ENCODE results near the gene HERC2. TPM values are rescaled to one million over a fixed set of nuclear protein-coding genes. Genes with fewer than 3 reads are reported as not detected.

HERC2 gene
- total RNA-seq, 1 donor from 2014 or later = 31.7 TPM

DNA sequence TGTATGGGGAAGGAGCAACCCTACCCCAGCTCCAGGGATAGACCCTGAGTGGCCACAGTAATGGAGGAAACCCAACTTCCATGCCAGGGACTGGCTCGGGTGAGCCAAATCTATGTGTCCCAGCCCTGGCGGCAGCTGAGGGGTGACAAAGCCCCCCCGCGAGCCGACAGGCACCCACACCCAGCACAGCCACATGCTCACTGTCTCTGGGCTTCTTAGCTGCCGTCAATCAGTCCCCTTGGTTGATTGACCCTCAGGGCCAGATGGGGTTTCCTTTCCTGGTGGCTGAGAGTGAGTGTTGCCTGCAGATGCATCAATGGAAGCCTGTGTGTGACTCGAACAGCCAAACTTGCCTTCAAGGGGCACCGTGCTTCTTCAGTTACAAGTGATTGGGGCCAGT lies 220.8 kb downstream of the HERC2 start:
- peak; percentile 14 for DNase-seq (ENCODE audit: low spot score)
- no peak for ATAC-seq

GRCh38 chr15:28100516-28101195 lies 221.3 kb downstream of the HERC2 start:
- DNase-seq (ENCODE audit: low spot score) = peak; percentile 18
- ATAC-seq = no peak

- DNase-seq (ENCODE audit: low spot score) (no peak), ATAC-seq (no peak)
These were observed 222.3 kb downstream of the HERC2 start for GRCh38 chr15:28099555-28100140.

DNA sequence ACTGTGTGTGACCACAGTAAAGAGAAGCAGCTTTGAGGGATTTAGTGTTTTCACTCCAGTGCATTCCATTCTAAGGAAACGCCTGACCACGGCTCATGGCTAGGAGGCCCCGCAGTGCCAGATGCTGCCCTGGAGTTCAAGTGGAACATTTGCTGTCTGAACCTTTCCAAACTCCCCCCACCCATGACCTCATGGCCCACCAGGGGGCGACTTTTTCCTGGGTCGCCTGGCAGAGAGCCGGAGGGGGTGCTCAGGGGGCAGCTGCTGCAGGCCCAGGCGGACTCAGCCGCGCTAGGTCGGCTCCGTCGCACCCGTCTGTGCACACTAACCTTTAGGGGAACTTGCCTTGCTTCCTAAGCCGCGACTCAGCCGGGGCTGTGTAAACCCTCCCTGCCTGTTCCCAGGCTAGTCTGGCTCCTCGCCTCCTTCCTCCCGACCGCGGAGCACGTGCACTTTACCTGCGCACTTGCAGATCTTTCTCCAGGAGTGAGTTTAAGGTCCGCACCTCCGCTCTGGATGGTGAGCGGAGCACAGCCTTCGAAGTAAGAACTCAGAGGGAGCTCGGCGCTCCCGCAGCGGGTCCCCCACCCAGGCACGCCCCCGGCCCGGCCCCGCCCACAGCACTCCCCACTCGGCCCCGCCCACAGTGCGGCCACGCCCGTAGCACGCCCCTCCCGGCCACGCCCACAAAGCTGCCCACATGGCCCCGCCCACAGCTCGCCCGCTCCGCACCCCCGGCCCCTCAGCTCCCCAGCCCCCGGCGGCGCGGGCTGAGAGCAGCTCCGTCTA lies 223.0 kb downstream of the HERC2 start, which contains the start of gene OCA2:
Gene OCA2 (minus strand): TSS at position 550 of the 789 bp plus-strand sequence. CDS start 17,441 bp downstream, outside the sequence.
- no peak for DNase-seq (ENCODE audit: low spot score)
- ATAC-seq = no peak

DNA sequence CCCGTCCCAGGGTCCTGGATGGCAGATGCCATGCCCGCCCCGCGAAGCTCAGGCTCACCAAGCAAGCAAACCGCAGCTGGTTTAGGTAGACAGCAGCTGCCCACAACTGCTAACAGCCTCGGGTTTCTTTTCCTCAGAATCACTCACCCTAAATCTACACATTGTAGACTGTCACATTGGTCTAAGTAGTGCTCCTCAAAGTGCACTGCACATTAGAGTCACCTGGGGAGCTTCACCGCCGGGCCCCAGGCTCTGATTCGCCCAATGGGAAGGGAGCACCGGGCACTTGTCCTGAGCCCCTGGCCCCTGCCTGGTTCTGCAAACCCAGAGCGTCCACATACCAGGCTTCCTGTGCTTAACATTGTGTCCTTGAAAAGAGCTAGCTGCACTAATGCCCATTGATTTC lies 223.6 kb downstream of the HERC2 start:
- no peak for ATAC-seq
- DNase-seq (ENCODE audit: low spot score) = no peak

DNA sequence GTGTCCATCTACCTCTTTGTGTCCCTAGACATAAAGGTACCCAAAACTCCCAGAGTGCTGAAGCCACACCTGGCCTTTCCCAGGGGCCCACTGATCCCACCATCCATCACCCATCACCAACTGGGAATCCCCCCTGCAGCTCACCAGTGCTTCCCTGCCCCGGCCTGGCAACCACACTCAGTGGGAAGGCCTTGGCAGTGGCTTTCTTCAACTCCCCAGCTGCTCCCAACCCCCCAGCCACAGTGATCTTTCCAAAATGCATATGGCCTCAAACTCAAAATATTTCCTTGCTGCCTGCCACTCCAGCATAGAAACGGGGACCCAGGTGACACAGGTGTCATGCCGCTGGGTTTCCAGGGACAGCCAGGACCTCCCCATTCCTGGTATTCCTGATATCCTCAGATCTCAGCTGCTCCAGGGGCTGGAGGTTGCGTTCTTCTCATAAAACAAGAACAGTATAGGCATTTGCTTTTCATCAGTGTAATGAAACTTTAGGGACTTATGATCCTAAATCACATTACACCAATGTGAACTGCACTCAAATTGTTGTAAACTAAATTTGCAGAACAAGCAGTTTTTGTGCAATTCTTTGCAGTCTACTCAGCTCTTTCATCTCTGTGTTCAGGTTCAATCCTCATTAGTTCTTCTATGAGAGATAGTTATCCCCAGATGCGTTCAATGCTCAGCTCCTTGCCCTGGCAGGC lies 224.2 kb downstream of the HERC2 start:
- ATAC-seq = no peak
- DNase-seq (ENCODE audit: low spot score) = no peak

DNA sequence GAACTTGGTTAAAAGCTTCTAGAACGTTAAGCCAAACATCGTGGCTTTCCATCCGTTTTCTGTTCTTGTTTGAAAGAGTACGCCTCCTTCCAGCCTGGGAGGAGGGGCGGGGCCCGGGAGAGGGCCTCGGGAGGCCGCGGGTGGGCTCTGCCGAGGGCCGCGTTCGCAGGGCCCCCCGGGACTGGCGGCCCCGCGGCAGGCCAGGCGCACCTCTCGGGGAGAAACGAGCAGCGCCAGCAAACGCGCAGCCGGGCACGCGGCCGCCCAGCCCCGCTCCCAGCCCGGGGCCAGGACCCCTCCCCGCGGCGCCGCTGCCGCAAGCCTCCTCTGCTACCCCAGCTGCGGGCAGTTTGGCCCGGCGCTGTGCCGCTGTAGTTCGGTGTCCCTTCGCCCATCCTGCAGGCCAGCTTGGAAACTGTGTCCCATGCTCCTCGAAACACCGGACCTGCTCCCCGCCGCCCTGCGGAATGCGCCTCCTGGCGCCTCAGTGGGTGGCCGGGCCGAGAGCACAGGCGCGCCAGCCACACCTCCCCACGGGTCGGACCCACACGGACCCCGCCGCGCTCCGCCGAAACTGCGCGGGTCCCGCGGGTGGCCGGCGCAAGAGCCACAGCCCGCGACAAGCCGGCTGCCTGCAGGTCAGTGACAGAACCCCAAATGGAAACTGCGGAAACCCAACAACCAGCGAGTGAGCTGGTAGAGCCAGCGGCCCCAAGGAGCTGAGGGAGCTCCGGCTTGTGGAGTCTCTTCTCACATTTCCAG lies 225.1 kb downstream of the HERC2 start:
- ATAC-seq (no peak), DNase-seq (ENCODE audit: low spot score) (no peak)

GRCh38 chr15:28096411-28096669 lies 225.6 kb downstream of the HERC2 start:
- no peak for DNase-seq (ENCODE audit: low spot score)
- no peak for ATAC-seq

DNA sequence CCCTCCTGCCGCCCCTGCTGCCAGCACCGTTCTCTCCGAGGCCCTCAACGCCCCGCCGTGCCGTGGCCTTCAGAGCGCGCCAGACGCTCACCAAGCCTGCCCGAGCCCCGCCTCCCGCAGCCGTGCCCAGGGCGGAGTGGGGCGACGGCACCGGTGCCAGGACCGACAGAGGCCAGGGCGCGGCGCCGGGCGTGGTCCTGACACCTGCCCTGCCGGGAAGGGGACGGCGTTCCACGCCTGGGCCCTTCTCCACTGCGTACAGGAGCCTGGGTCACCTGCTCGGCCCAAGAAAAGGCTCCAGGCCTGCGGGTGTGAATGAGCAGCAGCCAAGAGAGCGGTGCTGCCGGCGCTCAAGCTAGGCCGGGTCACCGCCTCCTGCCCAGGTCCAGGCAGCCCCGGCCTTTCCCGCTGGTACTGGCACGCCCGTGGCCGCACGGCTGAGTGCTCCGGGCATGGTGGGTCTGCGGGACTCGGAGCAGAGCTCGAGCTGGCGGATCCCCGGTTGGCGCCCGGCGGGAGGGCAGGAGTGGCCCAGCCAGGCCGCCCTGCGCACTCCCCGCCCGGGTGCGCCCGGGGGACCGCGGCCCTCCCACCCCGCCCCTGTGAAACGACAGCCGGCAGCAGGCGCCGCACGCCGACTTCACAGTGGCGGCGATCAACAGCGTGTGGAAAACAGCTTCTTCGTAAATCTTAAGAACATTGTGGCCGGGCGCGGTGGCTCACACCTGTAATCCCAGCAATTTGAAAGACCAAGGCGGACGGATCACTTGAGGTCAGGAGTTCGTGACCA lies 227.1 kb downstream of the HERC2 start:
- peak; percentile 64 for DNase-seq (ENCODE audit: low spot score)
- peak; percentile 80 for ATAC-seq

GRCh38 chr15:28093752-28094535 lies 228.0 kb downstream of the HERC2 start:
- DNase-seq (ENCODE audit: low spot score) (no peak), ATAC-seq (no peak)

GRCh38 chr15:28091313-28091712 lies 230.7 kb downstream of the HERC2 start:
- no peak for DNase-seq (ENCODE audit: low spot score)

DNA sequence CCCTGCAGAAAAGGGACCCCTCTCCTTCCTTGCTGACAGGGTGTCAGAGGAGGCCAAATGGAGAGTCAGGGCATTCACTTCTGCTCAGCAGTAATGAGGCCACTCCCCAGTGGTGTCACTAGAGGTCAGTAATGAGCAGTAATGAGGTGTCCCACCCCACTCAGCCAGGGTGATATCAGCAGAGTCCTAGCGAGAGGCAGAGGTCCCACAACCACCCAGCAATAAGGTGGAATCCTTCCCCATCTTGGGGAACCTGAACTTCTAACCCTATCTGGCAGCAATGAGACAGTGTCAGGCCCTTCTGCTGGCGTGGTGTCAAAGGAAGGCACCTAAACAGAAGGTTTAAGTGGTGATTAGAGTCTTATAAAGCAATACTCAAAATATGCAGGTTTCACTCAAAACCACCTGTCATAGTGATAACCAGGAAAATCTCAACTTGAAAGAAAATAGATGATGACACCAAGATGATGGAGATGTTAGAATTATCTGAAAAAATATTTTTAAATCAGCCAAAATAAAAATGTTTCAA lies 235.7 kb downstream of the HERC2 start:
- ATAC-seq (peak; percentile 93), DNase-seq (ENCODE audit: low spot score) (peak; percentile 64)

More at GRCh38 chr15:28091313-28091712, 230.7 kb downstream of the HERC2 start:
- ATAC-seq = no peak

DNA sequence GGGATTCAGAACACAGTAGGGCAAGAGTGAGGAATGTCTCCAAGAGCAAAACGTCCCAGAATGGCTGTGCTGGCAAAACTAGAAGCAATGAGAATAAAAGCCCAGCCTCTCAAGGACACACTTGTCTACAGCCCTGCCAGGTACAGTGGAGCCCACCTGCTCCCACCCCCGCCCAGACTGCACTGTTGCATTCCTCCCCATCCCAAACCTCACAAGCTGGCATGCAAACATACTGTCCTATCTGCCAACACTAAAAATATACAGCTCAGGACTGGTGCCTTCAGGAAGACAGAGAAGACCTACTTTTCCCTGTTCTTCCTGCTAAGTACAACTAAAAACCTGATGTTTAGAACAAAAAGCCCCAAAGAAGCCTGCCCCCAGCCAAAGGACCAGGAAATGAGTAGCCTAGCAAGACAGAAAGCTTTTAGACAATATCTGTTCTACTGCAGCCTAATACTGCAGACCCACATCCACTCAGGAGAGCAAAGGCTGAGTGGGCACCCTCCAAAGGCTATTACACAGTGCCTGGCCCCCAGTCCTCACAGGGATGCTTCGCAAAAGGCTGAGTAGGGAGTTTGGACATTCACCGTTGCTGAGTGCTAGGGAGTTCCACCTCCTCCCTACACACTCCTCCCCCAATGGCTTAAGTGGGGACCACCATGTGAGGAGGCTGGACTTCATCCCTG lies 236.3 kb downstream of the HERC2 start:
- ATAC-seq (no peak), DNase-seq (ENCODE audit: low spot score) (no peak)

DNA sequence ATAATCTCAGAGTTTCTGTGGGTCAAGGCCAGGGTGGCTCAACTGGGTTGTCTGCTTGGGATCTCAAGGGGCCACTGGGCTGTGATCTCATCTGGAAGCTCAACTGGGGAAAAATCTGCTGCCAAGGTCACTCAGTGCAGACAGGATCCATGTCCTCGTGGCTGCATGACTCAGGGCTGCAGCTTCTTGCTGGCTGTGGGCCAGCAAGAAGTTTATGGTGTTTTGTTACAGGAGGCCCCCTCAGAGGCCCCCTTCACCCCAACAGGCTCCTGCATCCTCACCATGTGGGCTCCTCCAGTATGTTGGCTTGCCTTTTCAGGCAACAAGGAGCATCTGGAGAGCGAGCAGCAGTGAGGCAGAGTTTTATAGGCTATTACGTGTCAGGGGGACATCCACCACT lies 237.4 kb downstream of the HERC2 start:
- no peak for ATAC-seq

DNA sequence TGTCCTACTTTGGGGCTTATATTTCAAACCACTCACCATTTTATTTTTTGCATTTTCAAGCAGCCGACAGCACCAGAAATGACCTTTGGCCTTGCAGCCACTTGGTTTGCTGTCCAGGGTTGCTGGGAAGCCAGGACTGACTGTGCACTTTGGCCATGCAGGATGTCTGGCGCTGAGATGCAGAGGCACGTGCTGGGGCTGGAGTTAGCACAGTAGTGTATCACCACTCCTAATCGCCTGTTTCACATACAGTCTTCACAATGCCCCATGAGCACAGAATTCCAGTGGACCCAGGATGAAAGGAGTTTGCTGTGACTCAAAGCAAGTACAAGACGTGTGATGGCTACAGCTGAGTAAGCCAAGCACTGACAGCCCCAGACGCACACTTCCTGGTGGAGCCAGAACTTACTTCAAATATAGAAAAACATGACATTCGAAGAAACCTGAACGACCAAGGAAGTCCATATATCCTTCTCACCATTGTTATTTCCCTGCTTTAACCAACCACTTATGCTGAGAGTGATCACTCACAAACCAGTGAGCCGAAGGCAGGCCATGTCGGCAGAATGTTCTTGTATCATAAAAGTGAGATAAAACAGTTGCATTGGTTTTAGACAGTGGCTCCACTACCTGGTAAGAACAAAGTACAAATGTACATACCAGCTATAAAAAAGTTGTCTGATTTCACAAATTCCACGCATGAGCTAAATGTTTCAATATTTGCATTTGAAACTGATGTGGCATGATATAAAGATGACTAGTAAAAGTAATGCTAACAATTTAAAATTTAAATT lies 238.9 kb downstream of the HERC2 start:
- ATAC-seq (peak; percentile 95), DNase-seq (ENCODE audit: low spot score) (peak; percentile 87)

More for the DNA sequence above, 237.4 kb downstream of the HERC2 start:
- DNase-seq (ENCODE audit: low spot score) = no peak

- DNase-seq (ENCODE audit: low spot score) = no peak
- no peak for ATAC-seq
These were observed 240.4 kb downstream of the HERC2 start for GRCh38 chr15:28081594-28081993.

GRCh38 chr15:28080386-28080785 lies 241.6 kb downstream of the HERC2 start:
- ATAC-seq = no peak
- no peak for DNase-seq (ENCODE audit: low spot score)
